GM19467 (cell line): ENCODE measurements around the gene OR2T27.
"Not testable (repeated sequence)": the region's sequence is repeated elsewhere in the genome, so short reads cannot be mapped to it uniquely, and the experiment has no call there.

Experiments
- ATAC-seq: cut with Tn5 transposase; IDR thresholded peaks from one replicate; pipeline ENCODE4 v1.9.1; 2021; ENCODE audit warnings: mild to moderate bottlenecking, moderate library complexity; ENCODE audit not compliant: unreplicated experiment

Gene OR2T27

GRCh38 chr1:248641583-248641982 lies 13.7 kb downstream of the OR2T27 start:
- peak; percentile 15 for ATAC-seq

DNA sequence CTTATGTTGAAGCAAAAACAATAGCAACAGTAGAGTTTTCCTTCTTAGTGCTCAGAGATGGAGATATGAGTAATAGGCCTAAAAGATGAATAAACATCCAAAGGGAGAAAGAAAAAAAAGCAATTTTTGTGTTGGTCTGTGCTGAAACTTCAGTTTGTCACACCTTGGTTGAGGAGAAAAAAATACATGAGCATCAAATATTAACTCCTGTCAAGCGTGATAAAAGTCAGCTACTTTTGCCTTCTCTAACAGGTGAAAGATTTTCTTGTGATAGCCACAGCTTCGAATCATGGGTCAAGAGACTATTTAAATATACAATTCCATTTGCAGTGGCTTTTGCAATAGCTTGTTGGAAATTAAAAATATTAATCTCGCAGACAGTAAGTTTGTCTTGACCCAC lies 14.4 kb downstream of the OR2T27 start:
- peak; percentile 40 for ATAC-seq

DNA sequence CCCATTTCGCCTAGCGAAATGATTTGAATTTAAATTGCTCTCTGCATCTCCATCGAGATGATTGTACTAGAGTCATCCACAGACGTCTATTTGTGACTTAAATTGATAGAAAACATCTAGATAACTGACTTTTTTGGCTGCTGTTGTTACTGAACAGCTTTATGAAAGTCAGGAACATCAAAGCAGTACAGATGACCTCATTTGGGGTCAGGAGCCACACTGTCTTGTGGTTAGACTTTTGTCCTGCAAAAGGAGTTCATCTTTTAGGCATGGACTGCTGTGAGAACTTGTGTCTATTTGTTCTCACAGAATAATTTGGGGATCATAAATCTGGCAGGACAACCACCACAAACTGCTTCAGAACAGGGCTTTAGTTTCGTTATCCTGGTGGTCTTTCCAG lies 15.7 kb downstream of the OR2T27 start:
- peak; percentile 32 for ATAC-seq

DNA sequence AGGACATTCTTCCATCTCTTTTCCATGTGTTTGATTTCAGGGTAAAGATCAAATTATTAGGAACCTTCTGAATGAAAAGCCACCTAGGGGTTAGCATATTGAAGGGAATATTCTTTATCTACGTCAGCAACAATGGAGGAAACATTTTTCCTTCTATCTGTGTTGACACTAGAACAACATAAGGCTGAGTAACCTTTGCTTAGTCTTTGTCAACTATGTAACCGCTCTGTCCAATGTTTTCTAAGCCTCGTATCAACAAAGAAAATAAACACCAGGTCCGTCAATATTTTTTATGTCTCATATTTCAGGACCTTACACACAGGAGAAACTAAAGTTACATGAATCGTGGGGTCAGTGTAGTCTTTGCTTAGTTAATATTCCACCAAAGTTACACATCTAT lies 18.7 kb downstream of the OR2T27 start:
- not testable (repeated sequence) for ATAC-seq

- ATAC-seq = not testable (repeated sequence)
These were observed 20.3 kb downstream of the OR2T27 start, which contains the start of gene OR2T11 for GRCh38 chr1:248634991-248635390. Gene OR2T11, minus strand, starts transcription at chr1:248635091. Its CDS starts 7,963 bp downstream, at chr1:248627128.

DNA sequence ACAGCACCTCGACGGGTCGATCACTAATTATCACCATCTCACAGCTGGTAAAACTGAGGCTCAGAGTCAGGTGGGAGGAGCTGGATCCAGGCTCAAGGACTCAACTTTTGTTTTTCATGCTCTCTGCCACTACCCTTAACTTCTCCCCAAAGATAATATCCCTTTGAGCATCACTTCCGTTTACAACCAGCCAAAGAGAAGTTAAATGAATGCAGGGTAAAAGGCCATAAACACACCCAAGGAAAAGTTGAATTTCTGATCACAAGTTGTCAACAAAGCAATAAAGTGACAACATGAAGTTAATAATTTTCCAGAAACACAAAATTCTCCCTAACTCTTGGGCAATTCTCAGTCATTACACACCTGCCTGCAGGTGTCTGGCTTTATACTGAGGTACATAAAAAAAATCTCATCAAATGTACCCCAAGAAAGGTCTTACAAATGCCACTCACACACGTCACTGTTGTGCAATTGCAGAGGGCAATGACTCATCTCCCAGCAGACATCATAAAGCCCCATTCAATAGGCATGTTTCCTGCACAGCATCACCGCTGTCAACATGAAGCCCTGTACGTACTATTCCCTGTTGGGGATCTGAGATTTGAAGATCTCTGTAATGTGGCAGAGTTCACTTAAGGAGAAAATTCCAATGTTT lies 23.8 kb downstream of the OR2T27 start:
- ATAC-seq = no peak

DNA sequence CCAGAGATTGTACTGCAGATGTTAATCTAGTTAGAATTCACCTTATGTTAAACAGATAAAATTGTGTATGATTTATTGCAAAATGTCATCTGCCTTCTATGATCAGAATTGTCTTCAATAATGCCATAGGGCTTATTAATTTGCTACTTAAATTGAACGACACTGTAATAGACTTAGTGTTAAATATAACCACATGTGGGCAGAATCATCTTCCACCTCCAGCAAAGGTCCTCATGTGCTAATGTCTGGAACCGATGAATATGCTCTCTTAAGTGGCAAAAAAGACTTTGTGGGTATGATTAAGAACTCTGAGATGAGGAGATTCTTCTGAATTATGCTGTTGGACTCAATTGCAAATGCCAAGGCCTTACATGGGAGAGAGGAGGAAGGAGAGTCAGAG lies 24.8 kb downstream of the OR2T27 start:
- no peak for ATAC-seq

DNA sequence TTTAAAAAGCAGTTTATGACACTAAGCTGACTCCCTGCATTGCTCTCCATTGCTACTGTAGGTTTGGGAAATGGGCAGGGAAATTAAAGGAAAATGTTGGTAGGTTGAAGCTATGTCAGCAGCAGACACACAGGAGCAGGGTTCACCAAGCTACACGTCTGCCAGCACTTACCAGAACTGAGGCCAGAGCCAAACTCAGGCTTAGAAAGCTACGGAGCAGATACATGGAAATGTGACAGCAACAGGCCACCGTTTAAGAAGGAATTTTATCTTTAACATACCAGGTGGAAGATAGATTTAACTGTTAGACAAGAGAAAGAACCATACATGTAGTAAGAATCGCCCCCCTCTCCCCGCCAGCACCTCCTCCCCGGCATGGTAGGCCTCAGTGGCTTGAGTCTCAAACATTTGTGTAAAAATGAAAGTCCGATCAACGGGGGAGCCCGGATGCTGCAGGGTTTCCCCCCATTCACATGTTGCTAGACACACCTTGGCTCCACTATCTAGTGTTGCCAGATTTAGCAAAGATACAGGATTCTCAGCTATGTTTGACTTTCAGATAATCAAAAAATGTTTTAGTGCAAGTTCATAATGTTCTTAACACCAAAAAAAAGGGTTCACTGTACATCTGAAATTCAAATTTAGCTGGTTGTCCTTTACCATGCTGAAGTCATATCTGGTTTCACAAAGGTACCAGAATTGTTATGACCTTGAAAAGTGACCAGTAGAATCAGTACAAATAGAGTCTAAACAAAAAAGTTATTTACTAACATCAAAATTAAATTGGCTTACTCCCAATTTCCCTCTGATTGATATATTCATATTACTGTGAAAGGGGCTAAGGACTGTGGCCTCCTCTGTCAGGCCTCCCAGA lies 27.1 kb downstream of the OR2T27 start:
- peak; percentile 90 for ATAC-seq

DNA sequence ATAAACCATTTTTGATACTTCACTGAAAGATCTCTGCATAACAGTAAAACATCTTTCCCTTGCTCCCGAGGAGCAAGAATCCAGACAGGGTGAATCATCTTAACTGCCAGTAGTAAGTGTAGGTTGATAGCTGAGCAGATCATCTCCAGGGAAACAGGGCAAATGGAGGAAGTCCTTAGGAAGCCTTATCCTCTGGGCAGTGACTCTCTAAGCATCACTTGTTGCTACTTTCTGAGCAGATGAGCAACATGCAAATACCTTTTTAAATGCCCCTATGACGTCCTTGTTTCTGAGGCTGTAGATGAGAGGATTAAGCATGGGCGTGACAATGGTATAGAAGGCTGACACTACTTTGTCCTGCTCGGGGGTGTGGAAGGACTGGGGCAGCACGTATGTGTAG lies 29.4 kb downstream of the OR2T27 start:
- no peak for ATAC-seq

DNA sequence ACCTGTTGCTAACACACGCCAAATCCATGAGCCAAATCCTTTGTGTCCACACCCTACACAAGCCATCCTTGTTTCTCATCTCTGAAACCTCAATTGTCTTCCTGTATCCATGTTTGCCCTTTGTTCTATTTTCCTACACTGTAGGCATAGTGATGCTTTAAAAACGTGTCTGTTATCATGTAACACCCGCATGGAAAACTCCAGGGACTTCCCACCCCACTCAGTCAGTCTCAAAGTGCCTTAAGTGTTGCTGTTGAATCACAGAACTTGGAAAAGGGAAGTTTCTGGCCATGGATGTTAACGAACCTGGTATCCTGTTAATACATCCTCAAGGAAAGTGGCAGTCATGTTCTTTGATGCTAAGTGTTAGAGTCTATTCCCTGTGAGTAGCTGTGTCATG lies 30.2 kb downstream of the OR2T27 start:
- no peak for ATAC-seq

- peak; percentile 91 for ATAC-seq
These were observed 32.7 kb downstream of the OR2T27 start for GRCh38 chr1:248622570-248623001.

DNA sequence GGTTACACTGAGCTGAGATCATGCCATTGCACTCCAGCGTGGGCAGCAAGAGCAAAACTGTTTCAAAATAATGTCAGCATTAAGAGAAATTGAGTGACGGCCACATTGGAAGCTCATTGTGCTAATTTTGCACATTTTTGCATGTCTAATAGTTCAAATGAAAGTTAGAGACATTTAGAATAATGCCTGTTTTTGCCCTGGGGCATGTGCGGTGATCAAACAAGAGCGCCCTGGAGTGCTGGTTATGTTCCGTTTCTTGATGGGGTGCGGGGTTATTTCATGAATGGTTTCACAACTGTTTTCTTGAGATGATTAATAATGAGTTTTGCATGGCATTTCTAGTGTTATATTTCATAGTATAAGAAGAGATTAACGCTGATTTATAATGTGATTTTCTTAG lies 33.6 kb downstream of the OR2T27 start:
- no peak for ATAC-seq

GRCh38 chr1:248618878-248619277 lies 36.5 kb downstream of the OR2T27 start:
- ATAC-seq = no peak

DNA sequence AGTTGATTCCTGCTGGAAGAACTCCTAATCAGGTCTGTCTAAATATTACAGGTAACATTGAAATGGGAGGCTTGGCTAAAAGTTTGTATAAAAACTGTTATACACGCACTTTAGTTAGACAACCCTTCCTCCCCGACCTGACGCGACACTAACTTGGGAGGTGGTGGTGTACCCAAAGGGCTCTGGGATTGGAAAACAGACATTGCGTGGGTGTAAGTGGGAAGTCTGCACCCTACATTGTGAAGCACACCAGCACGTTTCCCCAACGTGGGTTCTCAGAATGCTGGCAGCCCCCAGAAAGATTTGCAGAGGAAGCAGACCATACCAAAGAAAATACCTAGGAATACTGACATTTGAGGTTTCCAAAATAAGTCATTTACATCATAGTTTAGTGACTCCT lies 37.2 kb downstream of the OR2T27 start:
- no peak for ATAC-seq

GRCh38 chr1:248613742-248614141 lies 41.6 kb downstream of the OR2T27 start:
- no peak for ATAC-seq

- ATAC-seq = no peak
These were observed 43.4 kb downstream of the OR2T27 start for GRCh38 chr1:248611883-248612414.

- ATAC-seq = no peak
These were observed 45.0 kb downstream of the OR2T27 start for GRCh38 chr1:248610301-248610700.
